GM12878 (cell line): ENCODE data around the gene EPHA4. TPM values are rescaled to one million over a fixed set of nuclear protein-coding genes. Genes with fewer than 3 reads are reported as not detected.

Experiments
- ATAC-seq: fragments of 200-7000 bp; cut with Tn5 transposase; 3 replicates; pipeline ENCODE4 v1.9.1; 2020; ENCODE audit warnings: mild to moderate bottlenecking, moderate library complexity
- BruUV-seq: library from RNA; stranded (reverse); fragments of 400-500 nt; replicated peaks from 2 replicates; lab custom pipeline; 2021; lab: Mats Ljungman, UMichigan
- CTCF ChIA-PET: fragments of 300-600 bp; sonication (Branson Sonifier 250); formaldehyde crosslinking; extraction: SDS; loops from one replicate; lab custom pipeline; 2021; ENCODE audit warnings: inconsistent platforms; lab: Yijun Ruan, JAX
- POLR2A ChIA-PET: fragments of 350-600 bp; formaldehyde crosslinking; extraction: SDS; loops from one replicate; lab custom pipeline; 2021; ENCODE audit warnings: inconsistent platforms; lab: Charles Lee
- RAD21 ChIA-PET: fragments of 300-600 bp; sonication (Branson Sonifier 250); formaldehyde crosslinking; loops from one replicate; lab custom pipeline; 2023; ENCODE audit warnings: antibody characterized with exemption; ENCODE audit not compliant: unreplicated experiment; lab: Charles Lee
- SMC1A ChIA-PET: fragments of 300-600 bp; sonication (Branson Sonifier 250); formaldehyde crosslinking; loops from one replicate; lab custom pipeline; 2023; ENCODE audit not compliant: unreplicated experiment, uncharacterized antibody; lab: Charles Lee
- DNase-seq: peaks from one replicate; pipeline ENCODE4 v3.0.0-alpha.2; 2011; ENCODE audit warnings: low read depth, low spot score
- FAIRE-seq: peaks from 3 replicates; lab custom pipeline; 2011; peaks lifted over from hg19 to GRCh38; lab: Jason Lieb, UNC
- H2AFZ ChIP-seq: 2 replicates; pipeline ENCODE4 v1.6.0; 2011; ENCODE audit warnings: low read depth, low read length, control low read depth; ENCODE audit not compliant: control insufficient read depth
- H3K27ac ChIP-seq: 2 replicates; pipeline ENCODE4 v1.5.1; 2011; ENCODE audit warnings: control low read depth; ENCODE audit not compliant: control insufficient read depth, insufficient read depth
- H3K27me3 ChIP-seq, 2 experiments: replicated peaks in 1 of 2; 2 replicates each; pipeline versions ENCODE4 v1.6.0 to v1.6.1; 2011; ENCODE audit warnings: low read length in 1 of 2; ENCODE audit not compliant: control insufficient read depth in 2 of 2, insufficient read depth in 2 of 2
- H3K36me3 ChIP-seq, 2 experiments: 2 replicates each; pipeline ENCODE4 v1.5.1; 2011; ENCODE audit warnings: low read length in 1 of 2; ENCODE audit not compliant: control insufficient read depth in 2 of 2, insufficient read depth in 2 of 2
- H3K4me1 ChIP-seq: 2 replicates; pipeline ENCODE4 v1.6.1; 2011; ENCODE audit warnings: mild to moderate bottlenecking, low read length, moderate library complexity, mixed read lengths; ENCODE audit not compliant: control insufficient read depth, insufficient read depth
- H3K4me2 ChIP-seq: 2 replicates; pipeline ENCODE4 v1.6.0; 2011; ENCODE audit warnings: control low read depth; ENCODE audit not compliant: control insufficient read depth, insufficient read depth
- H3K4me3 ChIP-seq: fragments of 200-600 bp; sonication (generic); 2 replicates; pipeline ENCODE4 v1.5.1; 2016
- H3K79me2 ChIP-seq: 2 replicates; pipeline ENCODE4 v1.6.0; 2011; ENCODE audit warnings: low read length; ENCODE audit not compliant: control insufficient read depth, insufficient read depth
- H3K9ac ChIP-seq: 2 replicates; pipeline ENCODE4 v1.8.0; 2011; ENCODE audit warnings: low read length, control low read depth, mixed read lengths; ENCODE audit not compliant: control insufficient read depth, insufficient read depth
- H3K9me3 ChIP-seq: replicated peaks from 3 replicates; pipeline ENCODE4 v1.5.1; 2011; ENCODE audit warnings: mild to moderate bottlenecking, low read length; ENCODE audit not compliant: control insufficient read depth, insufficient read depth
- H4K20me1 ChIP-seq: 2 replicates; pipeline ENCODE4 v1.6.0; 2011; ENCODE audit not compliant: control insufficient read depth, insufficient read depth
- CREB1 ChIP-seq: IDR thresholded peaks from 2 replicates; pipeline ENCODE4 v1.6.1; 2012; ENCODE audit warnings: low read depth, mild to moderate bottlenecking, inconsistent platforms
- GABPA ChIP-seq: IDR thresholded peaks from 2 replicates; pipeline ENCODE4 v1.6.1; 2014; ENCODE audit warnings: antibody characterized with exemption, low read depth, mild to moderate bottlenecking, inconsistent platforms
- GATAD2B ChIP-seq: fragments of 450-650 bp; conservative IDR thresholded peaks from 2 replicates; pipeline ENCODE4 v1.6.1; 2017; ENCODE audit warnings: low read depth, mild to moderate bottlenecking, moderate library complexity
- IKZF2 ChIP-seq, 2 experiments: fragments of 450-650 bp; IDR thresholded peaks; 2 replicates each; pipeline ENCODE4 v1.6.1; 2017; ENCODE audit warnings: mild to moderate bottlenecking in 2 of 2, moderate library complexity in 2 of 2
- MXI1 ChIP-seq: fragments of 150-350 bp; IDR thresholded peaks from 2 replicates; pipeline ENCODE4 v1.6.1; 2011; ENCODE audit warnings: low read depth, mild to moderate bottlenecking, inconsistent platforms, low read length, improper control_type of control experiment
- MYB ChIP-seq: fragments of 150-350 bp; IDR thresholded peaks from 2 replicates; pipeline ENCODE4 v1.6.1; 2014; ENCODE audit warnings: mild to moderate bottlenecking, low read depth, low read length, borderline replicate concordance
- PML ChIP-seq: IDR thresholded peaks from 2 replicates; pipeline ENCODE4 v1.6.1; 2012; ENCODE audit warnings: low read length, inconsistent platforms
- SRF ChIP-seq, 2 experiments: IDR thresholded peaks; 2 replicates each; pipeline ENCODE4 v1.6.1; 2011; ENCODE audit warnings: low read depth in 2 of 2, low read length in 2 of 2, mild to moderate bottlenecking in 1 of 2, moderate library complexity in 1 of 2
- STAT3 ChIP-seq: IDR thresholded peaks from 2 replicates; pipeline ENCODE4 v1.6.1; 2011; ENCODE audit warnings: low read depth, low read length, improper control_type of control experiment
- WGBS: methylation state at CpG from one replicate; pipeline ENCODE4 v1.1.6; 2016; ENCODE audit warnings: low lambda C conversion rate; ENCODE audit not compliant: insufficient replicate concordance, insufficient coverage; ENCODE audit errors: missing lambda C conversion rate; 5-methylcytosine and 5-hydroxymethylcytosine counted together
- in situ Hi-C: fragments of 300-500 bp; cut with MboI; formaldehyde crosslinking; loops from 9 replicates; pipeline ENCODE4 v1.14.3; 2018; ENCODE audit warnings: mixed read lengths
- intact Hi-C: fragments of 100-400 bp; cut with micrococcal nuclease; formaldehyde crosslinking; loops from one replicate; pipeline ENCODE4 v1.14.2; 2022; ENCODE audit not compliant: unreplicated experiment
- polyA plus RNA-seq, 11 experiments: library from polyadenylated mRNA; depleted of rRNA in 4 of 11; unstranded in 6 of 11; stranded (reverse) in 5 of 11; fragments of >200 nt; fragmentation: Nextera tagmentation in 4 of 11; fragmentation: Illumina TruSeq in 1 of 11; extraction: Ambion mirVana in 4 of 11; extraction: Trizol in 1 of 11; gene quantifications; 1 replicate in 1 of 11; 2 replicates in 10 of 11; pipeline versions ENCODE4 v1.2.1 to v1.2.3, GENCODE V29; 2011 to 2016; ENCODE audit warnings: inconsistent platforms in 2 of 11, missing spikeins in 2 of 11, low read depth in 1 of 11
- total RNA-seq, 4 experiments: library from RNA; depleted of rRNA in 3 of 4; stranded (reverse); fragments of >200 nt in 3 of 4; fragmentation: Illumina TruSeq in 1 of 4; extraction: Trizol in 1 of 4; gene quantifications; 2 replicates each; pipeline versions ENCODE4 v1.2.1 to v1.2.3, GENCODE V29; 2013 to 2021
- TF ChIP-seq, protein P1 (sequence below): fragments of 450-650 bp; IDR thresholded peaks from 2 replicates; pipeline ENCODE4 v1.6.1; 2016; ENCODE audit warnings: mild to moderate bottlenecking, moderate library complexity, borderline replicate concordance
- TF ChIP-seq, protein P2 (sequence below): fragments of 450-650 bp; IDR thresholded peaks from 2 replicates; pipeline ENCODE4 v1.6.1; 2017; ENCODE audit warnings: mild to moderate bottlenecking, low read depth, inconsistent platforms; ENCODE audit not compliant: poor library complexity, severe bottlenecking
- TF ChIP-seq, protein P3 (sequence below): fragments of 150-350 bp; IDR thresholded peaks from 2 replicates; pipeline ENCODE4 v1.6.1; 2014; ENCODE audit warnings: mild to moderate bottlenecking, low read depth, low read length
- TF ChIP-seq, protein P4 (sequence below): IDR thresholded peaks from 2 replicates; pipeline ENCODE4 v1.6.1; 2012; ENCODE audit warnings: low read depth, low read length, improper control_type of control experiment
- TF ChIP-seq, protein P5 (sequence below): IDR thresholded peaks from 2 replicates; pipeline ENCODE4 v1.6.1; 2012; ENCODE audit warnings: low read depth, low read length, improper control_type of control experiment

Gene EPHA4
- total and polyA plus RNA-seq, 10 of the 15 experiments (the other 5 are each of a cell fraction or from before 2014, with no cell fraction given) = 0.06 to 1.5 (median 0.33) TPM; not detected in 1

DNA sequence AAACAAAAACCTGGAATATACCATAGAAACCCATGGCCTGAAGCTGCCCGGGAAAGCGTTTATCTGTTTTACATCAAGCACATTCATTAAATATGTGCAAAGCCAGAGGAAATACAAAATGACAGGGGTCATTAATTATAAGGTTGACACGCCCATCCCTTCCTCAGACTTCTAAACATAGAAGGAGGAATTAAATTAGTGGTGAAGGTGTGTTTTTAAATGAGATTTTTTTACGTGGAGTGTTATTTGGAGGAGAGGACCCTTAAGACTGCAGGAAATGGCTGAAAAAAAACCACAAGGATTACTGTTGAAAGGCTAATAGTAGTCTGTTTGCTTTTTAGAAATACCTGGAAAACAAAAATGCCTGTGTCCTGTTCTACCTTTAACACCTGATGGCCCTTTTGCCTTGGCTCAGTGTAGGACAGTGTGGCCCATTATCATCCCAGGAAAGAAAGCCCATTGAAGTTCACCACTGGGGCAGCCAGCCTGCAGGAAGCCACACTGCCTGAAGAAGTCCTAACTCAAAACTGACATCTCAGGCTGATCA, 123.2 kb downstream of the EPHA4 start:
- H3K27ac ChIP-seq = no peak overlapping the region
- no peaks in the 10 kb centered on the region for H4K20me1 ChIP-seq
- H3K9ac ChIP-seq = no peak overlapping the region
- ATAC-seq (no peak), DNase-seq (no peak), FAIRE-seq (no peak)
- H3K4me1 ChIP-seq = no peaks in the 10 kb centered on the region
- no peaks in the 10 kb centered on the region for H3K79me2 ChIP-seq
- POLR2A ChIA-PET = no interaction called here
- intact Hi-C loops = no loop called here
- RAD21 ChIA-PET = no interaction called here
- WGBS = 1% methylated on average over 4 of the region's 4 CpGs
- SMC1A ChIA-PET = no interaction called here
- H2AFZ ChIP-seq = no peak overlapping the region
- CTCF ChIA-PET = no interaction called here
- H3K4me3 ChIP-seq = no peak overlapping the region
- H3K4me2 ChIP-seq = no peak overlapping the region
- no peaks in the 10 kb centered on the region for H3K36me3 ChIP-seq
- in situ Hi-C loops = no loop called here
- H3K9me3 ChIP-seq = no peaks in the 10 kb centered on the region
- no peaks in the 10 kb centered on the region for H3K27me3 ChIP-seq
- no TSS peak for BruUV-seq
- TF ChIP-seq, protein P1, sequence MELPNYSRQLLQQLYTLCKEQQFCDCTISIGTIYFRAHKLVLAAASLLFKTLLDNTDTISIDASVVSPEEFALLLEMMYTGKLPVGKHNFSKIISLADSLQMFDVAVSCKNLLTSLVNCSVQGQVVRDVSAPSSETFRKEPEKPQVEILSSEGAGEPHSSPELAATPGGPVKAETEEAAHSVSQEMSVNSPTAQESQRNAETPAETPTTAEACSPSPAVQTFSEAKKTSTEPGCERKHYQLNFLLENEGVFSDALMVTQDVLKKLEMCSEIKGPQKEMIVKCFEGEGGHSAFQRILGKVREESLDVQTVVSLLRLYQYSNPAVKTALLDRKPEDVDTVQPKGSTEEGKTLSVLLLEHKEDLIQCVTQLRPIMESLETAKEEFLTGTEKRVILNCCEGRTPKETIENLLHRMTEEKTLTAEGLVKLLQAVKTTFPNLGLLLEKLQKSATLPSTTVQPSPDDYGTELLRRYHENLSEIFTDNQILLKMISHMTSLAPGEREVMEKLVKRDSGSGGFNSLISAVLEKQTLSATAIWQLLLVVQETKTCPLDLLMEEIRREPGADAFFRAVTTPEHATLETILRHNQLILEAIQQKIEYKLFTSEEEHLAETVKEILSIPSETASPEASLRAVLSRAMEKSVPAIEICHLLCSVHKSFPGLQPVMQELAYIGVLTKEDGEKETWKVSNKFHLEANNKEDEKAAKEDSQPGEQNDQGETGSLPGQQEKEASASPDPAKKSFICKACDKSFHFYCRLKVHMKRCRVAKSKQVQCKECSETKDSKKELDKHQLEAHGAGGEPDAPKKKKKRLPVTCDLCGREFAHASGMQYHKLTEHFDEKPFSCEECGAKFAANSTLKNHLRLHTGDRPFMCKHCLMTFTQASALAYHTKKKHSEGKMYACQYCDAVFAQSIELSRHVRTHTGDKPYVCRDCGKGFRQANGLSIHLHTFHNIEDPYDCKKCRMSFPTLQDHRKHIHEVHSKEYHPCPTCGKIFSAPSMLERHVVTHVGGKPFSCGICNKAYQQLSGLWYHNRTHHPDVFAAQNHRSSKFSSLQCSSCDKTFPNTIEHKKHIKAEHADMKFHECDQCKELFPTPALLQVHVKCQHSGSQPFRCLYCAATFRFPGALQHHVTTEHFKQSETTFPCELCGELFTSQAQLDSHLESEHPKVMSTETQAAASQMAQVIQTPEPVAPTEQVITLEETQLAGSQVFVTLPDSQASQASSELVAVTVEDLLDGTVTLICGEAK = no peak
- TF ChIP-seq, protein P2, sequence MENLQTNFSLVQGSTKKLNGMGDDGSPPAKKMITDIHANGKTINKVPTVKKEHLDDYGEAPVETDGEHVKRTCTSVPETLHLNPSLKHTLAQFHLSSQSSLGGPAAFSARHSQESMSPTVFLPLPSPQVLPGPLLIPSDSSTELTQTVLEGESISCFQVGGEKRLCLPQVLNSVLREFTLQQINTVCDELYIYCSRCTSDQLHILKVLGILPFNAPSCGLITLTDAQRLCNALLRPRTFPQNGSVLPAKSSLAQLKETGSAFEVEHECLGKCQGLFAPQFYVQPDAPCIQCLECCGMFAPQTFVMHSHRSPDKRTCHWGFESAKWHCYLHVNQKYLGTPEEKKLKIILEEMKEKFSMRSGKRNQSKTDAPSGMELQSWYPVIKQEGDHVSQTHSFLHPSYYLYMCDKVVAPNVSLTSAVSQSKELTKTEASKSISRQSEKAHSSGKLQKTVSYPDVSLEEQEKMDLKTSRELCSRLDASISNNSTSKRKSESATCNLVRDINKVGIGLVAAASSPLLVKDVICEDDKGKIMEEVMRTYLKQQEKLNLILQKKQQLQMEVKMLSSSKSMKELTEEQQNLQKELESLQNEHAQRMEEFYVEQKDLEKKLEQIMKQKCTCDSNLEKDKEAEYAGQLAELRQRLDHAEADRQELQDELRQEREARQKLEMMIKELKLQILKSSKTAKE = no peak
- TF ChIP-seq PML (no peak), GATAD2B (no peak), STAT3 (no peak), IKZF2 (IDR thresholded peaks at IDR 0.05) (no peak), MXI1 (no peak), SRF (IDR thresholded peaks at IDR 0.05; ENCODE audit: low read depth in 2 of 2, low read length in 2 of 2) (no peak), GABPA (no peak), CREB1 (no peak), MYB (no peak)
- TF ChIP-seq, protein P3, sequence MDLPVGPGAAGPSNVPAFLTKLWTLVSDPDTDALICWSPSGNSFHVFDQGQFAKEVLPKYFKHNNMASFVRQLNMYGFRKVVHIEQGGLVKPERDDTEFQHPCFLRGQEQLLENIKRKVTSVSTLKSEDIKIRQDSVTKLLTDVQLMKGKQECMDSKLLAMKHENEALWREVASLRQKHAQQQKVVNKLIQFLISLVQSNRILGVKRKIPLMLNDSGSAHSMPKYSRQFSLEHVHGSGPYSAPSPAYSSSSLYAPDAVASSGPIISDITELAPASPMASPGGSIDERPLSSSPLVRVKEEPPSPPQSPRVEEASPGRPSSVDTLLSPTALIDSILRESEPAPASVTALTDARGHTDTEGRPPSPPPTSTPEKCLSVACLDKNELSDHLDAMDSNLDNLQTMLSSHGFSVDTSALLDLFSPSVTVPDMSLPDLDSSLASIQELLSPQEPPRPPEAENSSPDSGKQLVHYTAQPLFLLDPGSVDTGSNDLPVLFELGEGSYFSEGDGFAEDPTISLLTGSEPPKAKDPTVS = no peak
- TF ChIP-seq, protein P4, sequence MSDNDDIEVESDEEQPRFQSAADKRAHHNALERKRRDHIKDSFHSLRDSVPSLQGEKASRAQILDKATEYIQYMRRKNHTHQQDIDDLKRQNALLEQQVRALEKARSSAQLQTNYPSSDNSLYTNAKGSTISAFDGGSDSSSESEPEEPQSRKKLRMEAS = no peak
- TF ChIP-seq, protein P5, sequence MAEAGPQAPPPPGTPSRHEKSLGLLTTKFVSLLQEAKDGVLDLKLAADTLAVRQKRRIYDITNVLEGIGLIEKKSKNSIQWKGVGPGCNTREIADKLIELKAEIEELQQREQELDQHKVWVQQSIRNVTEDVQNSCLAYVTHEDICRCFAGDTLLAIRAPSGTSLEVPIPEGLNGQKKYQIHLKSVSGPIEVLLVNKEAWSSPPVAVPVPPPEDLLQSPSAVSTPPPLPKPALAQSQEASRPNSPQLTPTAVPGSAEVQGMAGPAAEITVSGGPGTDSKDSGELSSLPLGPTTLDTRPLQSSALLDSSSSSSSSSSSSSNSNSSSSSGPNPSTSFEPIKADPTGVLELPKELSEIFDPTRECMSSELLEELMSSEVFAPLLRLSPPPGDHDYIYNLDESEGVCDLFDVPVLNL = no peak
